ENCODE results near the gene CCAR1. TPM values are rescaled to one million over a fixed set of nuclear protein-coding genes. Genes with fewer than 3 reads are reported as not detected.

The CCAR1 gene
- total RNA-seq, 2 donors from 2014 or later, result 89.5 to 108 TPM

GRCh38 chr10:68811314-68812009 is 90.4 kb downstream of the CCAR1 start:
- H3K36me3 ChIP-seq (ENCODE audit: control insufficient read depth, insufficient read depth, low read length), result no peaks in the 10 kb centered on the region
- no peaks in the 10 kb centered on the region for H3K4me1 ChIP-seq (ENCODE audit: control insufficient read depth, insufficient read depth, low read length)
- no peak overlapping the region for H3K4me3 ChIP-seq (ENCODE audit: low read length)
- H3K27ac ChIP-seq (ENCODE audit: low read depth, low read length), result no peak overlapping the region
- Mint-ChIP-seq H3K27ac (no peak overlapping the region), H3K4me1 (peaks cover 2% of the 10 kb centered on the region), H3K36me3 (ENCODE audit: low read depth) (no peaks in the 10 kb centered on the region), H3K27me3 (ENCODE audit: insufficient read depth) (no peaks in the 10 kb centered on the region), H3K4me3 (no peak overlapping the region), H3K9me3 (no peaks in the 10 kb centered on the region)
- no peak for DNase-seq
- H3K9me3 ChIP-seq (ENCODE audit: control insufficient read depth, low read length), result no peaks in the 10 kb centered on the region
- 88 to 96% methylated on average over 5 to 7 of the region's 7 CpGs for WGBS, 2 experiments (ENCODE audit: insufficient coverage in 1 of 2, insufficient read length in 1 of 2)
- no peak for TF ChIP-seq CTCF (conservative IDR thresholded peaks at IDR 0.05)
- no peak overlapping the region for H3K9ac ChIP-seq (ENCODE audit: extremely low read depth, low read length, poor library complexity, severe bottlenecking)
- no peaks in the 10 kb centered on the region for H3K27me3 ChIP-seq (ENCODE audit: control insufficient read depth, insufficient read depth, low read length, poor library complexity, severe bottlenecking)

GRCh38 chr10:68812420-68812819 is 91.4 kb downstream of the CCAR1 start:
- H3K9ac ChIP-seq (ENCODE audit: extremely low read depth, low read length, poor library complexity, severe bottlenecking), result no peak overlapping the region
- H3K27me3 Mint-ChIP-seq (ENCODE audit: insufficient read depth), result no peaks in the 10 kb centered on the region
- H3K4me1 Mint-ChIP-seq, result peaks cover 2% of the 10 kb centered on the region
- no peak for DNase-seq
- TF ChIP-seq CTCF (conservative IDR thresholded peaks at IDR 0.05), result no peak
- H3K4me3 Mint-ChIP-seq, result no peak overlapping the region
- H3K4me1 ChIP-seq (ENCODE audit: control insufficient read depth, insufficient read depth, low read length), result no peaks in the 10 kb centered on the region
- H3K9me3 Mint-ChIP-seq, result no peaks in the 10 kb centered on the region
- no peaks in the 10 kb centered on the region for H3K27me3 ChIP-seq (ENCODE audit: control insufficient read depth, insufficient read depth, low read length, poor library complexity, severe bottlenecking)
- WGBS, 2 experiments (ENCODE audit: insufficient coverage in 1 of 2, insufficient read length in 1 of 2), result 93 to 100% methylated on average over 2 to 4 of the region's 4 CpGs
- no peaks in the 10 kb centered on the region for H3K9me3 ChIP-seq (ENCODE audit: control insufficient read depth, low read length)
- no peak overlapping the region for H3K4me3 ChIP-seq (ENCODE audit: low read length)
- no peaks in the 10 kb centered on the region for H3K36me3 ChIP-seq (ENCODE audit: control insufficient read depth, insufficient read depth, low read length)
- no peaks in the 10 kb centered on the region for H3K36me3 Mint-ChIP-seq (ENCODE audit: low read depth)
- no peak overlapping the region for H3K27ac Mint-ChIP-seq
- H3K27ac ChIP-seq (ENCODE audit: low read depth, low read length), result no peak overlapping the region

- Histone ChIP-seq H3K27ac (ENCODE audit: low read depth, low read length) (no peak overlapping the region), H3K4me3 (ENCODE audit: low read length) (no peak overlapping the region), H3K9ac (ENCODE audit: extremely low read depth, low read length, poor library complexity, severe bottlenecking) (no peak overlapping the region), H3K9me3 (ENCODE audit: control insufficient read depth, low read length) (no peaks in the 10 kb centered on the region), H3K4me1 (ENCODE audit: control insufficient read depth, insufficient read depth, low read length) (no peaks in the 10 kb centered on the region), H3K36me3 (ENCODE audit: control insufficient read depth, insufficient read depth, low read length) (no peaks in the 10 kb centered on the region), H3K27me3 (ENCODE audit: control insufficient read depth, insufficient read depth, low read length, poor library complexity, severe bottlenecking) (no peaks in the 10 kb centered on the region)
- Mint-ChIP-seq H3K4me1 (peaks cover 2% of the 10 kb centered on the region), H3K36me3 (ENCODE audit: low read depth) (no peaks in the 10 kb centered on the region), H3K27me3 (ENCODE audit: insufficient read depth) (no peaks in the 10 kb centered on the region), H3K4me3 (no peak overlapping the region), H3K27ac (no peak overlapping the region), H3K9me3 (no peaks in the 10 kb centered on the region)
- TF ChIP-seq CTCF (conservative IDR thresholded peaks at IDR 0.05), result no peak
- no peak for DNase-seq
Observed at GRCh38 chr10:68813559-68813958, 92.5 kb downstream of the CCAR1 start.

All from endodermal cell (in vitro differentiated cells).